H4 (cell line): ENCODE data around the gene NINJ2. TPM values are rescaled to one million over a fixed set of nuclear protein-coding genes. Genes with fewer than 3 reads are reported as not detected.

Experiments
- DNase-seq: peaks from one replicate; pipeline ENCODE4 v3.0.0-alpha.2; 2015; ENCODE audit warnings: low spot score
- total RNA-seq: library from RNA; depleted of rRNA; stranded (reverse); fragments of >200 nt; shearing (Covaris generic); gene quantifications from 2 replicates; pipeline ENCODE4 v1.2.3, GENCODE V29; 2014

Gene NINJ2
- total RNA-seq, 1 experiment from 2014 or later, result not detected

DNA sequence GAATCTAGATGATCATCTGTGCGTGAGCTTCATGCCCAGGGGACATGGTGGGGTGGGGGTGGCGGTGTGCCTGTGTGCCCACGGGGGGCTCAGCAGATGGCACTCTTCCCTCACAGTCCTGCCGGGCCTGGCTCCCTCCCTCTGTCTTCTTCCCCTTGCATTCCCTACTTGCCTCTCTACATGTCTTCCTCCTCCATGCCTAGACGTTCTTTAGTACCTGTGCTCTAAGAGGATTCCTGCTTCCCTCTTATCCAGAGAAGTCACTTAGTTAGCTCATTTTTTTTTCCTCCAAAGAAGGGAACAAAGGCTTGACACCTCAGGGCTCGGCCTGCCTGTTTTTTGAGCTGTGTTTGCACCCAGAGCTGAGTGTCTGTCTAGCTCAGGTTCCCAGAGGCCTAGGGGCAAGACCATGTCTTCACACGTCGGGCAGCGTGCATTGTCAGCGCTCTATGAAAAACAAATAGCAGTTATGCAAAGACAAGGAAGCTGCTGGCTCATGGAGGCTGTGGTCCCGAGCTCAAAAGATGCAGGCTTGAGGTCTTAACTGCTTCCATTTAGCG lies 48.8 kb downstream of the NINJ2 start:
- no peak for DNase-seq

DNA sequence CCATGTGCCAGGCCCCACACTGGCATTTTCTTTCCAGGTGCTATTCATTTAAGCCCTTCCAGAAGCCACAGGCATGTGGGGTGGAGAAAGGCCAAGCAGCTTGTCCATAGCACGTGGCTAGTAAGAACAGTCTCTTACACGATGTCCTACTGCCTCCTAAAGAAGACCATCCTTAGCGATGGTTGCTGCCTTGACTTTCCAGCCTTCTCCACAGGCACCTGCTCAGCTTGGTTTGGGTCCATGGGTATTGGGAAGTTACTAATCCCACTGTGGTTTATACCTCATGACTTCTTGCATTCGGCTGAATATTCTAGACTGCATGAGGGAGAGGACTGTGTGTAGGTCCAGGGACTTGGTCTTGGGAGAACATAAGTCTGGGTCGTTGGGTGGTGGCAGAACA lies 49.2 kb downstream of the NINJ2 start:
- no peak for DNase-seq

DNA sequence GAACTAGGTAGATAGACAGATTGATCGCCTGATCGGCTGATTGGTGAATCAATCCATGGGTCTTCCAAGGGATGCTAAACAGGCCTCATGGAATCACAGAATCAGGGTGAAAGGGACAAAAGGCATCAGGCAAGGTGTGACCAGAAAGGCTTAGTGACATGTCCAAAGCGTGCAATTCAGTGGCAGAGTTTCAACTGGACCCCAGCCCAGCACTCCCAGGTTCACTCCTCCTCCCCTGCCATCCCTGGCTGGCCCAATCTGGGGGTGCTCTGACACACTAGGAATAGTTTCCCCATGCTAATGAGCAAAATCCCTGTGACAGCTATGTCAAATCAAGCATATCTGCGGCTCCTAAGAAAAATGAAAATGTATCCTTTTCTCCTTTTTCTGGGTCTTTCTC lies 50.4 kb downstream of the NINJ2 start:
- no peak for DNase-seq

DNA sequence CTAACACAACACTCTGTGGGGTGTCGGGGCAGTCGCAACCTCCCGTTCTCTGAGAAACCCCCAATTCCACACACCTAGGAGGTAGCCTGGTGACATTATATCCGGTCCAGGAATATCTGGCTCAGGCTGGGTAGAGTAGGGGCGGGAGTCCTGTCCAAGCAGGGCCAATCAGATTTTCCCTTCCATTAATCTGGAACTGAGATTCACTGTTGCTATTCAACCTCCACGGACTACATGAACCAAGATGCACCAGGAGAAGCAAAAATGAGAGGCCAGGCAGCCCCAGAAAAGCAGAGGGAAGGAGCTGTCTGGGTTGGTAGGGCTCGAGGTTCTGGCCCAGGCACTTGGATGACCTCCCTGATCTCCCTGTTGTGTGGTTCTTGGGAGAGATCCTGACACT lies 51.0 kb downstream of the NINJ2 start:
- no peak for DNase-seq

DNA sequence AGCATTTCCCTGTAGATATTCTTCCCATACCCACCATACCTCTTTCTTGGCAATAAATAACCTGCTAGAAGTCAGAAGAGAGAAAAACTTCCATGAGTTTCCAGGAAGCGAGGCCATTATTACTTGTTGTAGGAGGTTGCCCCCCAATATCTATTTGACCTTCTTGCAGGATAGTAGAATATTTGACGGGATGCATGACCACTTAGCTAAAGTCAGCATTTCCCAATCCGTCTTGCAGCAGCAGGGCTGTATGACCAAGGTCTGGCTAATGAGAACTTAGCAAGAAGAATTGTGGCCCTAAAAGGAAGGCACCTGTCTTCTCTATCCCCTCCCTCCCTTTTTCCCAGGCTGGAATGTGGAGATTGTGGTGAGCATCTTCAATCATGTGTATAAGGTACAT lies 51.5 kb downstream of the NINJ2 start:
- no peak for DNase-seq

DNA sequence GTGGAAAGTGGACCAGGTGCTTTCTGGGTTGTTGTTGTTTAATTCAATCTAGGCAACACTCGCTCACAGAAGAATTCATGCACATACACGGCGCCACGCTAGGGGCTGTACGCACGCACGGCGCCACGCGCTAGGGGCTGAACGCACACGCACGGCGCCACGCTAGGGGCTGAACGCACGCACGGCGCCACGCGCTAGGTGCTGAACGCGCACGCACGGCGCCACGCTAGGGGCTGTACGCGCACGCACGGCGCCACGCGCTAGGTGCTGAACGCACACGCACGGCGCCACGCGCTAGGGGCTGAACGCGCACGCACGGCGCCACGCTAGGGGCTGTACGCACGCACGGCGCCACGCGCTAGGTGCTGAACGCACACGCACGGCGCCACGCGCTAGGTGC lies 54.3 kb downstream of the NINJ2 start:
- DNase-seq, result no peak

DNA sequence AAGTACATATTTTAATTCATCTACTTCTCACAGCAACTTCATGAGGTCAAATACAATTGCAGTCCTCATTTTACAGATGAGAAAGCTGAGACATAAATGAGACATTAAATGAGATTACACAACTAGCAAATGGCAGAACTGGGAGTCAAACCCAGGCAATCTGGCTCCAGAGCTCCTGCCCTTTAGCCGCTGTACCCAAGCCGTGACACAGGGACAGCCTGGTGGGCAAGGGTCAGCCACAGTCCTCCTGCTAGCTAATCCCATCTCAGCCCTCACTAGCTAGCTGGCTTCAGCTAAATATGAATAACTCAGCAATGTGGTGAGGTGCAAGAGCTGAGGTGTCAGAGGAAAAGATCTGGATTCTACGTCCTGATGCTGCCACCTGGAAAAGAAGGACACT lies 54.8 kb downstream of the NINJ2 start:
- DNase-seq, result no peak

DNA sequence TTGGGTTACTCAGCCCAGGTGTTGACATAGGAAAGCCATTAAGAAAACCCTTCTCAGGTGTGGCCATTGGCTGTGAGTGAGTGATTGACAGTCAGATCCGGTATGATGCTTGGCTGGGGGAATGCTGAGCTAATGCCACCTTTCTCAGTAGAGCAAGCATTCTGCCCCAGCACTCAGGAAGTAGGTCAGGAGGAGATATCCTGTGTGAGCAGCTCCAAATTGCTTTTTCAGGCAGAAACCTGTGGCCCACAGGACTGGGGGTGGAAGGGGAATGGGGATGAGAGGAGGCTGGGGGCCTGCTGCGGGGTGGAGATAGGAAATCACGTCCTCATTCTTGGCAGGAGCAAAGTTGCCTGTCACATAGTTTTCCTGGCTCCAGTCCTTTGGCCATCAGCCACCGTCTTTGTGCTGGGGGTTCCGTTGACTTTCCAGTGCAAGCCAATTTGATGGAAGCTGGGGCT lies 55.7 kb downstream of the NINJ2 start:
- no peak for DNase-seq

DNA sequence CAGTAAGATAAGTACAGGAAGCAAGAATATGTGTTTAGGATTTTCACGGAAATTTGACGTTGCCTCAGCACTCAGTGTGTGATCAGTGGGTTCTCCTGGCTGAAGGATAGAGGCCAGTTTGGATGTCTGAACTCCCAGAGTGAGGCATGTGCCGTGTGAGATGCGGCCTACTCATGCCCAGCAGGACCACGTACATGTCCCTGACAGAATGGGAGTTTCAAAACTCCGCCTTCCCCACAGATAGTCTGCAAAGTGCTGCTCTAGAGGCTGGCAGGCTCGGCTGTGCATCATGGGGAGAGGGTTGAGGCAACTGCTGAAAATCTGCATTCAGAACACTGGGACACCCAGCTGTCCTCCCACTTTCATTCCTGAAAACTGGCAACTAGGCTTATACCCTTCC lies 58.3 kb downstream of the NINJ2 start:
- DNase-seq, result no peak

DNA sequence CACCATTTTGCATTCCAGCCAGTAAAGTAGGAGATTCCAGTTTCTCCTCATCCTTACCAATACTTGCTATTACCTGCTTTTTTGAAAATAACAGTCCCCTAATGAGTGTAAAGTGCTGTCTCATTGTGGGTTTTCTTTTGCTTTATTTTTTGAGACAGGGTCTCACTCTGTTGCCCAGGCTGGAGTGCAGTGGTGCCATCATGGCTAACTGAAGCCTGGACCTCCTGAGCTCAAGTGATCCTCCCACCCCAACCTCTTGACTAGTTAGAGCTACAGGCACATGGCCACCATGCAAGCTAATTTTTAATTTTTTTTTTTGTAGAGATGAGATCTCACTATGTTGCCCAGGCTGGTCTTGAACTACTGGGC lies 60.6 kb downstream of the NINJ2 start:
- no peak for DNase-seq

DNA sequence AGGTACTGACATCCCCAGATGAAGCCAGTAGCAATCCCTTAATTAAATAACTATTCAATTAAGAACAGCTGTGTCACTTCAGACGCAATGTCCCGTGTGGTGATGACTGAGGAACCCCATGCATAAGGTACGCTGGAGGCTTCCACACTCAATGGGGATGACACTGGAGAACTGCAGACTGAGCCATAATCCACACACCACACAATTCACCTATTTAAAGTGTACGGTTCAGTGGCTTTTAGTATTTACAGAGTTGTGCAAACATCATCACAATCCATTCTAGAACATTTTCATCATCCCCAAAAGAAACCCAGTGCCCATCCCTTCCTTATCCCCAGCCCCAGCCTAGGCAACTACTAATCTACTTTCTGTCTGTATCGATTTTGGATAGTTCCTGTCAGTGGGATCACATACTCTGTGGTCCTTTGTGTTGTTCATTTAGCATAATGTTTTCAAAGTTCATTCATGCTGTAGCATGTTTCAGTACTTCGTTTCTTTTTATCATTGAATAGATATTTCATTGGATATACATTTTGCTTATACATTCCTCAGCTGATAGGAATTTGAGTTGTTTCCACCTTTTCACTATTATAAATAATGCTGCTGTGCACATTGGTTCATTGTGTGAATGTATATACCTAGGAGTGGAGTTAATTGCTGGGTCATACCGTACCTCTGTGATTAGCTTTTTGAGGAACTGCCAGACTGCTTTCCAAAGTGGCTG lies 61.1 kb downstream of the NINJ2 start:
- no peak for DNase-seq

DNA sequence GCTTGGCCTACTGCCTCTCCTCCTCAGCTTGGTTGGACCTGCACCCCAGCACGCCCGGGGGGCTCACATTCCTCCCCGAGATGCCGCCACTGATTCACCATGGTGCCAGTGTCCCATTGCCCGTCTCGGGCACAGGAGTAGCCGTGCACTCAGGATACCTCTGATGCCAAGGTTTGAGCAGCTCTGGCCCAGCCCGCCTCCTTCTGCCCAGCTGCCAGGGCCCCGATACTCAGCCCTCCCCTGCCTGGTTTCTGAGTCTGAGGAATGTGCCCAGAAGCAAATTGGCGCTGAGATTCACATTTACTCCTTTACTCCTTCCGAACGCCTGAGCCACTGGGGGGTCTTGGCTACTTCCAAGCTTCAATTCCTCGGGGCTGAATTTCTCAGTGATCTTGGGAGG lies 63.5 kb downstream of the NINJ2 start:
- DNase-seq, result no peak

DNA sequence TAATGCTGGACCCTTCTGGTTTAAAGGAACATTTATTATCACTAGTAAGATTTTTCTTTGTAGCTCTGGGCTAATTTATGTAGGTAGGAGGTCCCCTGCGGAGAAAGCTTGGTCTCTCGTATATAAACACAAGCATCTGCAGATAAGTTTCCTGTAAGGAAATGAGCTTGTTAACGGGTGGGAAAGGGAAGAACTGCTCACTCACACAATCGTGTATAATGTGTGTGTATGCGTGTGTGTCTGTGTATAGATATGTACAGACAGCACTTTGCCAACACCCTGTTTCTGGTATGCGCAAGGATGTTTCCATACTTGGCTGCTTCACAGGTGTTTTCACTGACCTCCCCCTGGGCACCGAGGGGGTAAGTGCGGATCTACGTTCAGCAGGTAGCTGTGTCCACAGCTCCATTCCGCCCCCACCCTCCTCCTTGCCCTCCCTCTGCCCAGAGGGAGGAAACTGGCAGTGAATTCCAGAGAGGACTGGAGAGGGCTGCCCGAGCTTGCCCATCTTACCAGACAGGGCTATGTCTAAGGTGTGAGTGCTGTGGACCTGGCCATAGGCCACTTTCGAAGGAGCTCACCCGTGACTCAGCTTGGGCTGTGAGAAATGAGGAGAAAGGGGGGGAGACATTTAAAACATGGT lies 65.2 kb downstream of the NINJ2 start:
- DNase-seq, result no peak

DNA sequence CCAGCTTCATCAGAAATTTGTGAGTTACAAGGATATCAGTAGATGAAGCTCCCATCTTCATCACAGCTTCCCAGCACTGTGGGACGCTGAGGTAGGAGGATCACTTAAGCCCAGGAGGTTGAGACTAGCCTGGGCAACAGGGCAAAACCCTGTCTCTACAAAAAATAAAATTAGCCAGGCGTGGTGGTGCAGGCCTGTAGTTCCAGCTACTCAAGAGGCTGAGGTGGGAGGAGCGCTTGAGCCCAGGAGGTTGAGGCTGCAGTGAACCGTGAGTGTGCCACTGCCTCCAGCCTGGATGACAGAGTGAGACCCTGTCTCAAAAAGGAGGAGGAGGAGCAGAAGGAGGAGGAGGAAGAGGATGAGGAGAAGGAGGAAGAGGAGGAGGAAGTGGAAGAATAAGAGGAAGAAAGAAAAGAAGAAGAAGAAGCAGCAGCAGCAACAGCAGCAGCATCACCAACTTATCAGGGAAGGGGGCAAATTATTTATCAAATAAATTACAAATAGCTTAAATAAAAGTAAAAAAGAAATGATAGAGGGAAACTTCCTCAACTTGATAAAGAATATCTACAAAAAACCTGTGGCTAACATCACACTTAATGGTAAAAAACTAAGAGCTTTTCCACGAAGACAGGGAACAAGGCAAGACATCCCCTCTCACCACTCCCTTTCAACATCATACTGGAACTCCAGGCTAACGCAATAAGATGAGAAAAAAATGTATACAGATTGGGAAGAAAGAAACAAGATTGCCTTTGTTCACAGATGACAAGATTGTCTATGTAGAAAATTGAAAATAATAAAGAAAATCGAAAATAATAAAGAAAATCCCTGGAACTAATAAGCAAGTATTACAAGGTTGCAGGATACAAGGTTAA lies 69.6 kb downstream of the NINJ2 start:
- DNase-seq, result no peak

DNA sequence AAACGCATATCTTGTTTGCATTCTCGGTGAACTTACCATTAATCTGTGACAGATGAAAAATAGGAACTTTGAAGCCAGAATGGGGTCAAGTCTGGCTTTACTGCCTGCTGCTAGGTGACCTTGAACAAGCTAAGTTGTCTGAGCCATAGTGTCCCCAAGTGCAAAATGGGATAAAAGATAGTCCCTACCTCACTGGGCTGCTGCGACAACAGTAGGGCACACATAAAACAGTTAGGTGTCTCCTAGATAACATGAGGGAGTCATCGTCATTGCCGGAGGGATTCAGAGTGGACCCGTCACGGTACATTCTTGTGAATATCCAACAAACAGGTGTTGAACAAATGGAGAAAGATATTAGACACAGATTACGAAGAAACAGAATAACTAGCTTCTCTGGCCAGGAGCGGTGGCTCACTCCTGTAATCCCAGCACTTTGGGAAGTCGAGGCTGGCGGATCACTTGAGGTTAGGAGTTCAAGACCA lies 71.2 kb downstream of the NINJ2 start:
- no peak for DNase-seq

DNA sequence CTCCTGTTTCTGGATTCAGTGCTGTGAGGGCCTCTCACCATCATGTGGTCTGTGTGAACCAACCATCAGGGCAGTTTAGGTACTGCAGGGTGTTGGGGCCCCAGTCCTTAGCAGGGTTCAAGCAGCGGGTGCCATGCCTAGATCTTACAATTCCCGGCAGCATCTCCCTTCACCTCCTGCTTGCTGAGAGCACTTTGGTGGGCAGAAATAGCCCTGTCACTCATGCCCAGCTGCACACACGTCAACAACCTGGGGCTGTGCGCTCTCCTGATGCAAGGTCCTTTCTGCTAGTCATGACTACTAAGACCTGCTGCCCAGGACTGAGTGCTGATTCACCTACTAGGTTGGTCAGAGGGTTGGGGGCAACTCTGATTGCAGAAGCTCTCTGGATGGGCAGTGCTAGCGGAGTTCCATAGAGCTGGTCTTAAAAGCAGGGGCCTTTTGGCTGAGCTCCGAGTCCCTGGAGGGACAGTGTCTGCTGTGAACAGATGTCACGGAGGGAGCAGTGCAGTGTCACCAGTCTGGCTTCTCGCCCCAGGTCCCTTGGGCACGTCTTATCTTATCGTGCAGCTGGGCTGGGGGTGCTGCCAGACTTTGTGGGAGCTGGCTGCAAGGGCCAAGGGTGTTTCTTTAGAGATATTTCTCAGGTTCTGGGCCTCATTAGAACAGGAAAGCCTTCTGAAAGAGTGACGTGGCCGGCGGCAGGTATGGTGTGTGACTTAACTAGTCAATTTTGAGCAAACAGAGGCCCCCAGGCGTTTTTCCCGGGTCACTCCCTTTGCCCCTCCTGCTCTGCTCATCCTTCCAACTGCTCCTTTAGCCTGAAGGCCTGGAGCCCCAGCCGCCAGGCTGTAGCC lies 71.8 kb downstream of the NINJ2 start:
- no peak for DNase-seq

DNA sequence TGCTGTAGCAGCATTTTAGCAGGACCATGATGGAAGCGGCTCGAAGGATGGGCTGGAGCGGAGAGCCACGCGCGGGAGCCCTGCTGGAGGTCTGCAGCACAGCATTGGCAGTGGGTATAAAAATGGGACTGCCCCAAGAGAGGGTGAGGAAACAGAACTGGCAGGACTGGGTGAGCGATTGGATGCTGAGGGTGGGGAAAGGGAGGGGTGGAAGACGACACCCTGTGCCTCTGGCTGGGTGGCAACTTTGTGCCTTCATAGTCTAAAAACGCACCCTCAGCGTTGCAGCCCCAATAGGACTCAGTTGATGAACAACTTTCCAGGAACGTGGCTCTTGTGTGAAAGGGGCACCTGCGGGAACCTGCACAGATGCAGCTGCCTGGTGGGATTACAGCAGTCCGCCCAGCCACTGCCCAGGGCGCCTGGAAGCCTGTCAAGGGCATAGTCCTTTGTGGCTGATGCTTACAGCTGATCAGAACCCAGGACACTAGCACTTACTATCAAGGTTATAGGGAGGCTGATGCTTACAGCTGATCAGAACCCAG lies 73.0 kb downstream of the NINJ2 start:
- no peak for DNase-seq

DNA sequence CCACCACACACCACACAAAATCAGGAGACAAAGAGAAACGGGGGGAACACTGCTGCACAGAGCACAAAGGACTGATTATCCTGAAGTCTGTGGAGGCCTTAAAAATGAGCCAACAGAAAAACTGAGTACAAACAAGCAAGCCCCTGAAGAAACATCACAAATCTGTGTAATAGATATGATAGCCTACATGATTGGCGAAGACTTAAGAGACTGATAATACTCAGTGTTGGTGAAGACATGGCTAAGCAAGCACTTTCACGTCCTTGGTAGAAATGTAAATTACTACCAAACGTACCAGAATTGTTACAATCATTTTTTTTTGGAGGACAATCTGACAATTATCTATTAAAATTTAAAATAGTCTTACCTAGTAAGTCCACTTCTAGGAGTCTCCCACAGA lies 74.6 kb downstream of the NINJ2 start:
- DNase-seq, result no peak

DNA sequence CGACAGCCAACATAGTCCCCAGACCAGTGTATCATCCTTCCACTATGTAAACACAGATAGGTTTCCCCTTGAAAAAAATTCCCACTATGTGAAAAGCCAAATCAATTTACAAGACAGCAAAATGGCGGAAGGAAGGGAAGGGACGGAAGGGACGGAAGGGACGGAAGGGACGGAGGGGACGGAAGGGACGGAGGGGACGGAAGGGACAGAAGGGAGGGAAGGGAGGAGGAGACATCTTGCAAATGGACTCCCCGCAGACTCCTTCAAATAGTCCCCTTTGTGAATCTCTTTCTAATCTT lies 75.3 kb downstream of the NINJ2 start:
- no peak for DNase-seq

DNA sequence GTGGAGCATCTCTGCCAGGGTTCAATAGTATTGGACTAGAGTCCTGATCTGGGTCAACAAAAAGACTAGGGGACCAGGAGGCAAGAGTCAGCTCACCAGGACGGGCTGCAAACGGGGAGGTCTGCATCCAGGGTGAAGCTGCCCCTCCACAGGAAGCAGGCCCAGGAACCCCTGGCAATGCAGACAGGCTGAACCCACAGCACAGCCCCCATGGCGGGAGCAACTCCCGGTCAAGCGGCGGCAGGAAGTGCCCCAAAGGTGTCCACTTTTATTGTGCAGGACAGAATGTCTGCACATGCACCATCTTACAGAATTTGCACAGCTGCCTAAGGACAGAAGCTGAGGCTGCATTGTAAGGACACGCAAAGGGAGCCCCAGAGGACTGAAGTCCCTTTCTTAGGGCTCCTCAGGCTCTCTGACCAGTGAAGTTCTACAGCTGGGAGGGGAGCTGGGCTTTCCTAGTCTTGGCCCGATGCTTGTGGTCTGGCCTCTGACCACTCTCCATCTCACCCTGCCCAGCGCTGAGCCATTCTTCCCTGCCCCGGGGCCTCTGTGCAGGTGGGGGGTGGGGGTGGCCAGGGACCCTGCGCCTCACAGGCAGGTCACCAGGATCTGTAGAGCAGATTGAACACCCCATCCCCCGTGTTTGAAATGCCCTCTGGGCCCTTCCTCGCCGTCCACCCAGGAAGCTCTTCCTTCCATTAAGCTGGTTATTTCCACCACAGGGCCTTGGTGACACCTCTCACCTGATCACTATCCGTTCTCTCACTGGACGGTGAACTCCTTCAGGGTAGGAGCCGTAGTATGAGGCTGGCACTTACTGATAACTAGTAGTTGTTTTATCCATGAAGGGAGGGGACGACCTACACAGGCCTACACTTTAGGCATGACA lies 75.9 kb downstream of the NINJ2 start:
- DNase-seq, result no peak
